GM19351 (cell line): ENCODE measurements around the gene WDPCP.
"Not testable (repeated sequence)": the region's sequence is repeated elsewhere in the genome, so short reads cannot be mapped to it uniquely, and the experiment has no call there.

Source experiments
- ATAC-seq: cut with Tn5 transposase; IDR thresholded peaks from one replicate; pipeline ENCODE4 v1.9.1; 2021; ENCODE audit warnings: mild to moderate bottlenecking, moderate library complexity; ENCODE audit not compliant: unreplicated experiment

Gene WDPCP

DNA sequence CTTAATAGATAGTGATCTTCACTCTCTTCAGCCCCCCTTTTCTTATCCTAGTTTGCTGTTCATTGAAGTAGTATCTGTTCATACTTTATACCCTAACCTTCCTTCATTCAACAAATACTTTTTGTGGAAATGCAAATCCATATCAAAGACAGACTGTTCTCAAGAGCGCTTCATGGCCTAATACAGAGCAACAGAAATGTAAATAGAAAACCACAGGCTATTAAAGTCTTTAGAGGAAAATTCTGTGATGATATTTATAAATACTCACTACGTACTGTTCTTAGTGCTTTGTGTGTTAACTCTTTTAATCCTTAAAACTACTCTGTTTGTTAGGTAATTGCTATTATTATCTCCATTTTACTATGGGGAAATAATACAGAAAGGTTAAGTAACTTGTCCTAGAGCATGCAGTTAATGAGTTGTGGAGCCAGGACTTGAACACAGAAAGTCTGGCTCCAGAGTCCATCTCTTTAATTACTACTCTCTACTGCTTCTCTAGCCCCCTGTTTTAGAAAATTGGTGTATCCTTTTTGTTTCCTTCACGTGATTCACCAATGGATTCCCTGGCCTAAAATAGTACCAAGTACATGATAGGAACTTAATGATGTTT is 3.4 kb upstream of the WDPCP start:
- ATAC-seq: no peak

DNA sequence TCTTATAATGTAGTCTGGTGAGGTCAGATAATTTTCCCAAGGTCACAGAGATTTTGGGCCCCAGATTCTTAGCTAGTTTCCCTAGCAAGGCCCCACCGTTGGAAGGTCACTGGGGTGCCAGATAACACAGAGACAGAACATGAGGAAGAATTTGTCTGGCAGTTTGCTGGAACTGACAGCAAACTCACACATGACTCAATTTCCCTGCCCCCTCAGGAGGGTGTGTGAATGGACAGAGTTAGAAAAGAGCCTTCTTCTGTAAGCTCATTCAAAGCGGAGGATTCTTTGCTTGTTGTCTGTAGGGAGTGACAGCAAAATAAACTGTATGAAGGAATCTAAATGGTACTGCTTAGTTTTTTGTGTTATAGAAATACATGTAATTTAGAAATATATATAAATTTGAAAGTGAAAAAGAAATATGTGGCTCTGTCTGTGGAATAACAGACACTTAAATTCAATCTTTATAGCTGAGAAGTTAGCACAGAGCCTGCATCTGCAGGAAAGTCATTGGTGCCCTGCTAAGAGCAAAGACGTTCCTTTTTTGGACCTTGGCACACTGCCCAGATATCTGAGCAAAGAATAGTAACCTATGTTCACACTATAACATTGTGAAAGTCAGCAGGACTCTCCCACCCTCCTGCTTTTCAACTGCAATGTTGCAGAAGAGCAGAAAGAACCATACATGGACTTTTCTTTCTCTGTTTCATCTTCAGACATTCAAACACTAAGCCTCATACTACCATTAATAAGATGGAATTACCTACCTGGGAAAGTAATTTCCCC is 2.5 kb upstream of the WDPCP start:
- no peak for ATAC-seq

DNA sequence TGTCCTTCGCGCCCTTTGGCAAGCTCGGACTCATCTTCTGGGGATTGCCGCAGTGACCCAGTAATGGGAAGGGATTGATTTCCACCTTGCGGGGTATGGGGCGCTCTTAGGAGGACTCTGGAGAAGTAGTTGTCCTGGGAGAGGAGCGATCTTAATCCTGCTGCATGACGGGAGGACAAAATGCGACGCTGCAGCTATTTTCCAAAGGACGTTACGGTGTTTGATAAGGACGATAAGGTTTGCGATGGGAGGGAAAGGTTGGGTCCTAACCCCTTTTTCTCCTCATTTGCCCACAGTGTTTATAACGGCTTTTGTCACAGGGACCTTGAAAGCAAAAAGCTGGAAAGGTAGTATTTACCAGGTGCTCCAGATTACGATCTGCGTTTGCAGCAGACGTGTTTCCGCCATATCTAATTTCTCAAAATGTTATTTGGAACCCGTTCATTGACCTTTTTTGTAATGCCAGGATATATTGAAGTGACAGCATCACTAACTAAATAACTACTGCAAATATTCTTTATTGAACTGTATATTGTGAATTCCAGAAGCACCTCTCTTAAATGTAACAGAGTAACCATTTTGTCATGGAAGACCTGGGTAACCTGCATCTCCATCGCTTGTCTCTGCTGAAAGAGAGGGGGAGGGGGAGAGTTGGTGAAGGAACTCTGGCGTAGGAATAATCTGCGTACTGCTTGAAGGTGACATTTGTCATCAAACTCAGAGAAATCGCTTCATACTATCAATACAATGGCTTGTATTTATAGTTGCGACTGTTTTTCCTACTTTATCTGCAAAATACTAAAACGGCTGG is 1.1 kb upstream of the WDPCP start:
- peak; percentile 3 for ATAC-seq

DNA sequence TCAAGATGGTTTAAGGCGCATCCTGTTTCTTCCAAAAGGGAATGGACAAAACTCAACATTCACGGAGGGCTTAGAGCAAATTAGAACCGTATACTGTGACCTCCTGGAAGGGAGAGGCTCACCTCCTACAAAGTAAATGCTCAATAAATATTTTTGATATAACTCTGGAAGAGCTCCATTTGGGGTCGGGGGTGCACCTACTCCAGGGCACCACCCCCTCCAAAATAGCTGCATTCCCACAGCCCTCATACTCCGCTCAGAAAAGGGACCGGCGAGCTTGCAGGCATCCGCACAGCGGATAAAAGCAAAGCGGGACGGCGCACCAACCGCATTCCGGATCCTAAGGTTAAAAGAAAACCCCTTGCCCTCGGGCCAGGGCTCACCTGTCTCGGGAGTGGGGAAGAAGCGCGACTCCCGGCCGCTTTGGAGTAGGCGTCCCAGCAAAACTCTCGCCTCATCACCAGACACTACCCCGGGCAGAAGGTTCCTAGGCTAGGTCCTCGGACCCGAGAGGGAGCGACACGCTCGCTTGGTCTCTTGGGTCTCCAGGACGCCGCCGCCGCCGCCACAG is 378 bp downstream of the WDPCP start:
- ATAC-seq: no peak

DNA sequence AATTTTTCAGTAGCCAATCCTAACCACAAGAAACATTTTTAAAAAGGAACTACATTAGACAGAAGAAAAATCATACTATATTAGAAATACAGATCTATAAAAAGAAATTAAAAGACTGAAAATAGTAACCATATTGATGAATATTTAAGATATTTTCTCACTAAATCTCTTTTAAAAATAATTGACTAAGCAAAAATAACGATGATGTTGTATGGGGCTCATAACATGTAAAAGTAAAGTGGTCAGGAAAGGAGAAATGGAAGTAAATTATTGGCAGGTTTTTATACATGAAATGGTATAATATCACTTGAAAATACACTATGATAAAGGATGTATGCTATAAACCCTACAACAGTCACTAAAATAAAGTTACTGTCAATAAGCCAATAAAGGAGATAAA is 5.4 kb downstream of the WDPCP start:
- ATAC-seq: no peak

DNA sequence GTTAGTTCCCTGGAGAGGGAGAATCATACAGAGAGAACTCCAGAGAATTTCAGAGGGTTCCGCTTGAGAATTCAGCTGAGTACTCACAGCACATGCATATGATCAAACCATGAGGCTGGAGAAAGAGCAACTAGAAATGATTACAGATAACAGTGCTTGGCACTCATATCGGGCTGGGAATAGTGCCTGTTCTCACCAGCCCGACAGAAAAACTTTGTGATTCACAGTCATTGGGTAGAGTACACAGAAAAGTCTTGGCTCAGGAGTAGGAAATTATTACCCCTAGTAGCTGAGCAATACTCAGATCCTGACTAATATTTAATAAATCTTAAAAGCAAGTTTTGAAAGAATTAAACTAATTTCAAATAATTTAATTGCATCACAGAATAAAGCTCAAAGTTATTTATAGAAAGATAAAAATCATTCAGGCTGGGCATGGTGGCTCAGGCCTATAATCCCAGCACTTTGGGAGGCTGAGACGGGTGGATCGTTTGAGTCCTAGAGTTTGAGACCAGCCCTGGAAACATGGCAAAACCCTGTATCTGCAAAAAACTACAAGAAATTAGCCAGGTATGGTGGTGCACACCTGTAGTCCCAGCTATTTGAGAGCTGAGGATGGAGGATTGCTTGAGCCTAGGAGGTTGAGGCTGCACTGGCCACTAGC is 6.8 kb downstream of the WDPCP start:
- no peak for ATAC-seq

DNA sequence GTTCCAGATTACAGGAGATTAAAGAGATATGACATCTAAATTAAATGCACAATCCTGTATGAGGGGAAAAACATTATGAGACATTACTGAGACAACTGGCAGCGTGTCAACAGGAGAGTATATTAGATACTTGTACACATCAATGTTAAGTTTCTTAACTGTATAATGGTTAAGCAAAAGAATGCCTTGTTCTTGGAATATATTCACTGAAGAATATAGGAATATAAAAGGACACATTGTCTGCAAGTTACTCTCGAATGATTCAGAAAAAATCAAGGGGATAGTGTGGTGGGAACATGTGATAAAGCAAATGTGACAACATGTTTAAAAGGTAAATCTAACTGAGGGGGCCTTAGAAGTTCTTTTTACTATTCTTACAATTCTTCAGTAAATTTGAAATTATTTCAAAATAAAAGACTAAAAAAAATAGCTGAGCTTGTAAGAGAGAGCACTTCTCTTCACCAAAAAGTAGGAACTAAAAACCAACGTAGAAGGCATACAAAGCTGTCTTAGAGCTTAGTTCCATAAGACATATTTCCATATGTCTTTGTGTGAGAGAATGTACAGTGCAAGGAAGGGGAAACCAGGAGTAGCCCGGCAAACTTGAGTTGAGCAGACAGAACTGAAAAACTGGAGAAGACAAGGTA is 7.5 kb downstream of the WDPCP start:
- no peak for ATAC-seq

DNA sequence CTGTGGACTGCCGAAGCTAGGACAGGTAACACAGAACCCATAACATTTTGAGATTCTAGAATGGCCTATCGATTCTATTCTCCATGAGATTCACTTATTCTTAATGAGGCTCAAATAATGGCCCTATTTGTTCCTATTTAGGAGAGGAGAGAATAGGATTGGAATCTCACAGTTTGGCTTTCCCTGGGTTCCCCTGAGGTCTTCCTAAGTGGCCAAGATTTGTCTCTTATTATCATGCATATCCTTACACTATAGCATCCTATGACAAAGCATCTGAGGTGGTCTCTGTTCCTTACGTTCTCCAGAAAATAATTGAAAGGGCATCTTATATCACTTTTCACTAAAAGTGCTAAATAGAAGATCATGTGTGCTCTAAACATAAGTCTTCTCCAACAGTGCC is 9.5 kb downstream of the WDPCP start:
- no peak for ATAC-seq

DNA sequence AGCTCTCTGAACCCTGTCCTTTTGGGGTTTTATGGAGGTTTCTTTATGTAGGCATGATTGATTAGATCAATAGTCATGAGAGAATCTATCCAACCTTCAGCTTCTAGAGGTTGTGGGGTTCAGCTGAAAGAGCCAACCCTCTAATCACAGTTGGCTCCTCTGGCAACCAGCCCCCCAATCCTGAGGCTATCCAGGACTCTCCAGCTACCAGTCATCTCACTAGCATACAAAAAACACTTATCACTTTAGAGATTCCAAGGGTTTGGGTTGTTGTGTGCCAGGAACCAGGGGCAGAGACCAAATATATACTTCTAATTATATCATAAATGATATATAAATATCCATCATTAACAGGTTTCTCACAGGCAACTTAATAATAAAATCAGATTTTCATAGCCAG is 11.7 kb downstream of the WDPCP start:
- ATAC-seq: no peak

DNA sequence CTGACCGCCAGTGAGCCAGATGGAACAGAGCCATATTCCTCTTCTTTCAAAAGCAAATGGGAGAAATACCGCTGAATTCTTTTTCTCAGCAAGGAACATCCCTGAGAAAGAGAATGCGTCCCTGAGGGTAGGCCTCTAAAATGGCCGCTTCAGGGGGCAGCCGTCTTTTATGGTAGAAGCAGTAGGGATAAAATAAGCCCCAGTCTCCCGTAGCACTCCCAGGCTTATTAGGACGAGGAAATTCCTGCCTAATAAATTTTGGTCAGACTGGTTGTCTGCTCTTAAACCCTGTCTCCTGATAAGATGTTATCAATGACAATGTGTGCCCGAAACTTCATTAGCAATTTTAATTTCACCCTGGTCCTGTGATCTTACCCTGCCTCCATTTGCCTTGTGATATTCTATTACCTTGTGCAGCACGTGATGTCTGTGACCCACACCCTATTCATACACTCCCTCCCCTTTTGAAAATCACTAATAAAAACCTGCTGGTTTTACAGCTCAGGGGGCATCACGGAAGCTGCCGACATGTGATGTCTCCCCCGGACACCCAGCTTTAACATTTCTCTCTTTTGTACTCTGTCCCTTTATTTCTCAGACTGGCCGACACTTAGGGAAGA is 14.4 kb downstream of the WDPCP start:
- ATAC-seq: not testable (repeated sequence)

DNA sequence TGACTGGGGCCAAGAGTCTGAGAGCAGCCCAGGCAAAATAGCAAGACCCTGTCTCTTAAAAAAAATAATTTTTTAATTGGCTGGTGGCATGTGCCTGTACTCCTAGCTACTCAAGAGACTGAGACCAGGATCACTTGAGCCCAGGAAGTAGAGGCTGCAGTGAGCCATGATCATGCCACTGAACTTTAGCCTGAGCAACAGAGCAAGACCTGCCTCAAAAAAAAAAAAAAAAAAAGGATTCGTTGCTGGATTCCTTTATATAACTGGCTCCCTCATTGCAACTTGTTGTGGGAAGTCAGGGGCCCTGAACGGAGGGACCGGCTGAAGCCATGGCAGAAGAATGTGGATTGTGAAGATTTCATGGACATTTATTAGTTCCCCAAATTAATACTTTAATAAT is 15.3 kb downstream of the WDPCP start:
- ATAC-seq: not testable (repeated sequence)

DNA sequence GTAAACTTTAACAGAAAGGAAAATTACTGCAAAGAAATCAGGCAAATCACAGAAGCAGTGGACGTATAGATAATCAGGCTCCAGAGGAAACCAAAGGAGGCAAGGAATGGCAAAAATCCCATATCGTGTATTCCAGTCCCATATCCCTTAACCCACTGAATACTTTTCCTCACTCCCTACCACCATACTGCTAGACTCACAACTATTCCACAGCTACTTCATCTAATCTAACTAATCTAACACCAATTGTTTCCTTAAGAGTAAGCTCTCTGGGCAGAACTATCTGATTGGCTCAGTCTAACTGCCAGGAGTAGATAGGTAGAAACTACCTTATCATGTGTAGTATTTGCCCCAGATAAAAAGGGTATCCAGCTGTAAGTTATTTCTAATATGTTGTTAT is 16.3 kb downstream of the WDPCP start:
- ATAC-seq: no peak

DNA sequence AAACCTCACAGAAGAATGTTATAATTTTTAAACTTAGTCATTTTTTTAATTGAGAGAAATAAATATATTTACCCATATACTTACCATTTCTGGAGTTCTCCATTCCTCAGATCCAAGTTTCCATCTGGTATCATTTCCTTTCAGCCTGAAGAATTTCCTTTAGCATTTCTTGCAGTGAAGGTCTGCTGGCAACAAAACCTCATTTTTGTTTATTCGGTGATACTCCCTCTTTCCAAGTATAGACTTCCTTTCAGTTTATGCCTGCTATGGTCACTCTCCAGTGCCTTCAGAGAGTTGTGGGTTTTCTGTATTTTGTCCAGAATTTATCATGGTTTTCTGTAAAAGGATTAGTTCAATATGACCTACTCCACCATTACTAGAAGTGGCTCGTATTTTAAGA is 17.0 kb downstream of the WDPCP start:
- no peak for ATAC-seq

DNA sequence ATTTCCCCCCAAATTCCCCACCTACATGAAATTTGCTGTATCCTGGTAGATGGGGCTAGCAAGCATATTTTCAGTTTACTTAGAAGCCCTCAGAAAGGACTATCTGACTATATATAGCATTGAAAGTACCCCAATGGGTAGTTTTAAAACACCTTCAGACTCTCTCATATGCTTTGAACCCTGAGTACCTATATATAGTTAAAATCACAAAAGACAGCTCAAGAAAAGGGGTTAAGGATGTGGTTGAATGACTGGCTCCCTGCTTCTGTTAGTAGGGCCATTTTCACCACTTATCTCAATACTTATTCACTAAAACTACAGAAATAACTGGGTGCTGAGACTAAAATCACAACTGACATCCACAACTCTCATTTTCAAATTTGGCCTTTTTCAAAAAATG is 18.5 kb downstream of the WDPCP start:
- peak; percentile 67 for ATAC-seq

DNA sequence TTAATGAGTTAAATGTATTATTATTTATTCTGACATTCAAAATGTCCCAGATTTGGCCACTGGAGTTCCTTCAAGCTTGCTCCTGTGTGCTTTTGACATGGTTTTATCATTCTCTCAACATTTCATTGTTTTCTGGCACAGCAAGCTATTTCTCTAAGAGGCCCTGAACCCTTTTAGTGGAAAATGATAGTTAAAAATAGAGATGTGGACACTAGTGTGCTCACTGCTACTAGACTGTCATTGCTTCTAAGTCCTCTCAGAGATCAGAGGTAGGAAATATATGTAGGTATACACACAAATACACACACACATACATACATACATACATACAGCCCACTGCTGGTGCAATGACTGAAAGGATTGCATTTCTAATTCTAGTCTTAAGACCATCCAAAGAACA is 25.5 kb downstream of the WDPCP start:
- no peak for ATAC-seq

DNA sequence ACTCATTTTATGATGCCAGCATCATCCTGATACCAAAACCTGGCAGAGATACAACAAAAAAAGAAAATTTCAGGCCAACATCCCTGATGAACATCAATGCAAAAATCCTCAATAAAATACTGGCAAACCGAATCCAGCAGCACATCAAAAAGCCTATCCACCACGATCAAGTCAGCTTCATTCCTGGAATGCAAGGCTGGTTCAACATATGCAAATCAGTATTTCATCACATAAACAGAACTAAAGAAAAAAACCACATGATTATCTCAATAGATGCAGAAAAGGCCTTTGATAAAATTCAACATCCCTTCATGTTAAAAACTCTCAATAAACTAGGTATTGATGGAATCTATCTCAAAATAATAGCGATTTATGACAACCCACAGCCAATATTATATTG is 29.4 kb downstream of the WDPCP start:
- not testable (repeated sequence) for ATAC-seq

DNA sequence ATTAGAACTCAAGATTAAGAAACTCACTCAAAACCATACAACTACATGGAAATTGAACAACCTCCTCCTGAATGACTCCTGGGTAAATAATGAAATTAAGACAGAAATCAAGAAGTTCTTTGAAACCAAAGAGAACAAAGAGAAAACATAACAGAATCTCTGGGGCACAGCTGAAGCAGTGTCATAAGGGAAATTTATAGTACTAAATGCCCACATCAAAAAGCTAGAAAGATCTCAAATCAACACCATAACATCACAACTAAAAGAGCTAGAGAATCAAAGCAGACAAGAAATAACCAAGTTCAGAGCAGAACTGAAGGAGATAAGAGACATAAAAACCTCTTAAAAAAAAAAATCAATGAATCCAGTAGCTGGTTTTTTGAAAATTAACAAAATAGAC is 30.5 kb downstream of the WDPCP start:
- not testable (repeated sequence) for ATAC-seq

DNA sequence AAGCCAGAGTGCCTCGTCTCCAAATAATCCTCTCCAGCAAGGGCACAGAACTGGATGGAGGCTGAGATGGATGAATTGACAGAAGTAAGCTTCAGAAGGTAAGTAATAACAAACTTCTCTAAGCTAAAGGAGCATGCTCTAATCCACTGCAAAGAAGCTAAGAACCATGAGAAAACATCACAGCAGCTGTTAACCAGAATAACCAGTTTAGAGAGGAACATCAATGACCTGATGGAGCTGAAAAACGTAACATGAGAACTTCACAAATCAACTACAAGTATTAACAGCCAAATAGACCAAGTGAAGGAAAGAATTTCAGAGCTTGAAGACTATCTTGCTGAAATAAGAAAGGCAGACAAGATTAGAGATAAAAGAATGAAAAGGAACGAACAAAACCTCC is 32.3 kb downstream of the WDPCP start:
- no peak for ATAC-seq

DNA sequence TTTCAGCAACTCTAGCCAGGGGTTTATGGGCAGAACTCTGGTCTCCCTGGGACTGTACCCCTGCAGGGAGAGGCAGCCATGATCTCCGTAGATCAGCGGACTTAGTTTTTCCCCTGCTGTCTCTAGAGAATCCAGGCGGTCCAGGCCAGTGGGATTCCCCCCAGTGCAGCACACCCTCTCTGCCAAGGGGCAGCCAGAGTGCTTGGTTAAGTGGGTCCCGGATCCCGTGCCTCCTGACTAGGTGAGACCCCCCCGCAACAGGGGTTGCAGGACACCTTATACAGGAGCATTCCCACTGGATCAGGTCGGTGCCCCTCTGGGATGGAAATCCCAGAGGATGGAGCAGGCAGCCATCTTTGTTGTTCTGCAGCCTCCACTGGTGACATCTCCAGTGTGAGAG is 33.0 kb downstream of the WDPCP start:
- no peak for ATAC-seq

DNA sequence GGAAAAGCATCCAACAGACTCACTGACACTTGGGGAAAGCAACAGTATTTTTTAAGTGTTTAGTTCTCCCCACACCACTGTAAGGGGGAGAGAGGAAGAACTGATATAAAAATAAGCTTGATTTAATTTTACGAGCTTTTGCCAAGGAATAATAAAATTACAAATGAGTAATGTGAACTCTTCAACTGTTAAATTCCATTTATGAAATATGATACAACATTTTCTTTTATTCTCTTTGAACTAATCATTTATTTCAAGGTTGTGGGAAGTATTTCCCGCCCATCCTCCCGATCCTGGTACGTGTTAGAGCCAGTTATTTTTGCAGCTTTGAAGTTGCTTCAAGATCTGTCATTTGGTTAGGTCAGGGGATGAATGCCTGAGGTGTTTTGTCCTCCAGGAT is 35.2 kb downstream of the WDPCP start:
- ATAC-seq: no peak
